GM10266 (cell line): ENCODE data around the gene TTLL11.

Source experiments
- DNase-seq: peaks from one replicate; pipeline ENCODE4 v3.0.0; 2012; ENCODE audit errors: extremely low spot score
- TF ChIP-seq, protein P1 (sequence below): IDR thresholded peaks from 2 replicates; pipeline ENCODE4 v1.5.1; 2012; ENCODE audit warnings: mild to moderate bottlenecking, low read depth; ENCODE audit not compliant: control insufficient read depth, insufficient read depth; ENCODE audit errors: missing control alignments

The TTLL11 gene

DNA sequence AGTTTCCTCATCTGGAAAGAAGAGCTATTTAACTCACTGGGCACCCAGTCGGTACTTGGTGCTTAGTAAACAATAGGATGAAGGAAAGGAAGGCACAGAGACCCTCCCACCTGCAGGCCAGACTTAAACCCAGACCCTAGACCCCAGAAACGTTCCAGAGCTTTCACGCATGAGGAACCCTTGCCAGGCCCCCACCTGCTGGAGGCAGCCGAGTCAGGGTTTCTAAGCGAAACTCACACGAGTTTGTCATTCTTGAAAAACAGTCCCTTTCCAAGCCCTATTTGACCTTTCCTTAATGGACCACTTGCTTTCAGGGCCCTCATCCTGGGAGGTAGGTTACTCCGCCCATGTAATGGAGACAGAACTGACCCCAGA lies 35.8 kb upstream of the TTLL11 start:
- DNase-seq: no peak
- TF ChIP-seq, protein P1, sequence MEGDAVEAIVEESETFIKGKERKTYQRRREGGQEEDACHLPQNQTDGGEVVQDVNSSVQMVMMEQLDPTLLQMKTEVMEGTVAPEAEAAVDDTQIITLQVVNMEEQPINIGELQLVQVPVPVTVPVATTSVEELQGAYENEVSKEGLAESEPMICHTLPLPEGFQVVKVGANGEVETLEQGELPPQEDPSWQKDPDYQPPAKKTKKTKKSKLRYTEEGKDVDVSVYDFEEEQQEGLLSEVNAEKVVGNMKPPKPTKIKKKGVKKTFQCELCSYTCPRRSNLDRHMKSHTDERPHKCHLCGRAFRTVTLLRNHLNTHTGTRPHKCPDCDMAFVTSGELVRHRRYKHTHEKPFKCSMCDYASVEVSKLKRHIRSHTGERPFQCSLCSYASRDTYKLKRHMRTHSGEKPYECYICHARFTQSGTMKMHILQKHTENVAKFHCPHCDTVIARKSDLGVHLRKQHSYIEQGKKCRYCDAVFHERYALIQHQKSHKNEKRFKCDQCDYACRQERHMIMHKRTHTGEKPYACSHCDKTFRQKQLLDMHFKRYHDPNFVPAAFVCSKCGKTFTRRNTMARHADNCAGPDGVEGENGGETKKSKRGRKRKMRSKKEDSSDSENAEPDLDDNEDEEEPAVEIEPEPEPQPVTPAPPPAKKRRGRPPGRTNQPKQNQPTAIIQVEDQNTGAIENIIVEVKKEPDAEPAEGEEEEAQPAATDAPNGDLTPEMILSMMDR: no peak

DNA sequence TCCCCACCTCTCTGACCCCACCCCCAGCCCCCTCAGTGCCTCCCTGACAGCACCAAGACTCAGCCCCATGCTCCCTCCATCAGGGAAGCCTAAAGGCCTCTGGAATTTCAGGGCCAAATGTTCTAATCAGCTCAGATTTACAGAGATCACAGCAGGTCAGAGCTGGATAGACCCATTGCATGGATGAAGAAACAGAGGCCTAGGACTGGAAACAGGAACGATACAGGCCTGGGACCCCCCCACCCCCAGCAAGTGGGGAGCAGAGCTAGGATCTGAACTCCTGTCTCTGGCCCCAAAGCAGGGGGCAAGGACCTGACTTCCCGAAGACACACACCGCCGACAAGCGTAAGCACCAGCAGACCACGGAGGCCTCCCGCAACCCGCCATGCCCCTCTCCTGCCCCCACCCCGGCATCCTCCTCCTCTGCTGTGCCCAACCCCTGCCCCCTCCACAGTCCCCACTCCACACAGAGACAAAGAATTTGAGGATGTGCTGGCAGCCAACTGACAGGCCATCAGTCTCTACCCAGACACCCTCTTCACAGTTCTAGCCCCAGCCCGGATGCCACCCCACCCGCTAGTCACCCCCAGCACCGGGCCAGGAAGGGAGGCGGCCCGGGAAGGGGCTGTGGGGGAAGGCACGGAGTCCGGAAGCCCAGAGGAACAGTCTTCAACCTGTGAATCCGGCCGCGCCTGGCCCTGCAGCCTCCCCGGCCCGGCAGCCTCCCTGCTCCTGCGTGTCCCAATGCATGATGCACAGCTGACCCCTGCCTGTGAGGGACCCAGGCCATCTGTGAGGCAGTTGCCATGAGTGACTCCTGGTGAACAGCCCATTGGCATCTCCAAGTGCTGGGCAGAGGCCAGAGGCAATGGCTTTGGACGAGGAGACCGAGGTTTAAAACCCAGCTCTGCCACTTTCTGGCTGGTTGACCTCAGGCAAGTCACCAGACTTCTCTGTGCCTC lies 35.2 kb upstream of the TTLL11 start:
- no peak for DNase-seq
- TF ChIP-seq, protein P1: no peak

DNA sequence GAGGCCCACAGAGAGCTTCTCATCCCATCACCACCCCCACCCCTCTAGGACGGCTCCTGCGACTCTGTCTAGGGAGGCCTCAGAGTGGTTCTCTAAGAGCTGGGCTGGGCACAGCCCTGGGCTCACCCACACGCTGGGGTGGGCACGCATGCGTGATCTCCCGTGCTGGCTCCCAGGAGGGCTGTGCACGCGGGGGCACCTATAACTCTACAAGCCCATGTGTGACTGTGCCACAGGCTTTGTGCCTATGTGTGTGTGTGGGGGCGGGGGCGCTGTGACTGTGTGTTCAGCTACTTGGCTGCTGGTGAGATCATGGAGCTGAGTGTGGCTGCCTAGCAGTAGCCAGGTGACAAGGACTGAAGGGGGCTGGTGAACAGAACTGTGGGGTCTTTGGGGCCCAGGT lies 34.3 kb upstream of the TTLL11 start:
- no peak for DNase-seq
- TF ChIP-seq, protein P1: no peak

DNA sequence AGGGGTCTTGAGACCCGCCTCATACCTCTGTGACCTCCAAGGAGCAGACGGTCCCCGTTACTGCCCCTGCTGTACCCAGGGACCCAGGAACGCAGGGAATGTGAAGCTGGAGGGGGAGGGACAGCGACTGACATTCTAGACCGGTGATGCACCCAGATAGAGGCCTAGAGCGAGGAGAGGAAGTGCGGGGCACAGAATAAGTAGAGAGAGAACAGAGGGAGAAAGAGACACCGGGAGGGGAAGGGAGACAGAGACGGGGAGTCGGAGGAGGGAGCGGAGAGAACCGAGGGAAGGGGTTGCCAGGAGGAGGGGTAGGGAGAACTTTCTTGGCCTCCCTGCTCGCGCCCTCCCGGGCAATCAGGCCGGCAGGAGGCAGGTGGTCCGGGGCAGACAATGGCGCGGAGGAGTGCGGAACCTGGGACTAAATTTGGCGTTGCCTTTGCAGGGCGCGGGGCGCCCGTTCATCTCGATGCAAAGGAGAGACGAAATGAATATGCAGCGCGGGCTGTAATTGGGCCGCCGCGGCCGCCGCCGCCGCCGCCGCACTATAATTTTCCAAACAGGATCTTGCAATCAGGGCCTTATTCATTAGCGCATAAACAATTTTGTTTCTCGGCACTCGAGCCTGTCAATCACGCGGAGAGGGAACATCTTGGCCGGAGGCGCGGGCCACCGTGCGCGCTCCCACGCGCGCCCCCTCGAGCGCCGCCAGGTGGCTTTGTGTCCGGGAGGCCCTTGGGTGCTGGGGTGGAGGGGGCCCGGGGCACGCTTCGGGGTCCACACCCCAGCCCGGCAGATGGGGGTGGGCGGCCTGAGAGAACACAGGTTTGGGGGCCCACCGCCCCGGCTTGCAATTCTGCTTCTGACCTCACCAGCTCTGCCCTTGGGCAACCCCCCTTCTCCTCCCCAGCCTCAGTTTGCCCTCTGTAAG lies 33.5 kb upstream of the TTLL11 start:
- TF ChIP-seq, protein P1: no peak
- no peak for DNase-seq

DNA sequence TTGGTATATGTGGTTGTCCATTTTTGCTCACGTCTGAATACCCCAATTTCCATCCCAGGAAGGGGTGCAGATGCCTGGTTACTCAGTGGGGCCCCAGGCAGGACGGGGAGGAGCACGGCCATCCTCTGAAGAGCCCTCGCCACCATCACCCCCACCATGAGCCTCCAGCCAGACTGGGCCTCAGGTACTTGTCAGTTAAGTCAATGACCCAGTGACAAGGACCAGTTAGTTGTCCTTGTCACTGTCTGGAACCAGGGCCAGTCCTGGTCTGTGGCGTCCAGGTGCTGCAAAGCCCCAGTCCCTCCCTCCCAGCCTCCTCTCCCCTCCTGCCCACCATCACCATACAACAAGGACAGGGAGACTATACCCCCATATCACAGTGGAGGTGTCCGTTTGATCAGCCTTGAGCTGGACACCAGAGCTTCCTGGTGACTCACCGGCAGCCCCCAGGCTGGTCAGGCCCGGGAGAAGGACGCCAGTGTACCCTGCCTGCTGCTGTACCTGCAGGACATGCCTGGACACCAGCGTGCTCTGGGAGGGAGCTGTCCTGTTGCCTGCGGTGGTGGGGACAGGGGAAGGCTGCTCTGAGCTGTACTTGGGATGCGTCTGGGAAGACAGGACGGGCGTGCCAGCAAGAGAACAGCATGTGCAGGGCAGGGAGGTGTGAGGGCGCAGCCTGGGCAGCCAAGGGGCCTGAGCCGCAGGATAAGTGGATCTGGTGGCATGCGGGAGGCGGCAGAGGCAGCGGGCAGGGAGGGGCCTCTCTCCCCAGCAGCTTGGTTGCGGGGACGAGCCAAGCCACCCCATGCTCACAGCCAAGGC lies 32.6 kb upstream of the TTLL11 start:
- TF ChIP-seq, protein P1: no peak

DNA sequence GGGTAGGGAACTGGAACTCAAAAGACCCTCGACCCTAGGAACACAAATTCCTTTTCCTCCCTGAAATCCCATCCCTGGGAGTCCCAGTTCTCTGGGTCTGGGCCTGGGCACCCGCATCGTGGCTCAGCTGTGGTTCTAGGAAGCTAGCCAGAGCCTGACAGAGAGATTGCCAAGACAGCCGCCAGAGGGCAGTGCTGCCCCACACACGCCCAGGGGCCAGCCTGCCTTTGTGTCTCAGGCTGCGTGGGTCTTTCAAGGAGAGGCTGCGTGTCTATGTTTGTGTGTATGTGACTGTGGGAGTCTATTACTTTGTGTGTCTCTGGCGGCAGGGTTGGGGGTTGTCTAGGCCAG lies 32.0 kb upstream of the TTLL11 start:
- TF ChIP-seq, protein P1: peak; percentile 93
- DNase-seq: peak; percentile 88

More for the DNA sequence above, 32.6 kb upstream of the TTLL11 start:
- DNase-seq: no peak
